B cell (primary cell): ENCODE results near the gene MLF2. TPM values are rescaled to one million over a fixed set of nuclear protein-coding genes. Genes with fewer than 3 reads are reported as not detected.

Experiments
- ATAC-seq: fragments of 200-7000 bp; cut with Tn5 transposase; one replicate; pipeline ENCODE4 v1.10.0; 2021; ENCODE audit warnings: low read depth, mild to moderate bottlenecking, moderate number of reproducible peaks, moderate library complexity
- CTCF ChIA-PET: fragments of 350-600 bp; sonication (Branson Sonifier 250); formaldehyde crosslinking; loops from one replicate; lab custom pipeline; 2021; ENCODE audit warnings: antibody characterized with exemption, inconsistent platforms; lab: Charles Lee
- POLR2A ChIA-PET: fragments of 350-600 bp; sonication (Branson Sonifier 250); formaldehyde crosslinking; loops from one replicate; lab custom pipeline; 2021; ENCODE audit warnings: antibody characterized with exemption; lab: Charles Lee
- DNase-seq: peaks from one replicate; pipeline ENCODE4 v3.0.0; 2013
- H2AFZ ChIP-seq: 2 replicates; pipeline ENCODE4 v1.6.1; 2012; ENCODE audit warnings: mild to moderate bottlenecking, low read depth, low read length; ENCODE audit not compliant: insufficient read depth, poor library complexity, severe bottlenecking
- H3K27ac ChIP-seq, 2 donors: 1 replicate in 1 of 2; 2 replicates in 1 of 2; pipeline ENCODE4 v1.5.1; 2012 to 2013; ENCODE audit warnings: low read length in 2 of 2, mild to moderate bottlenecking in 2 of 2, moderate library complexity in 1 of 2
- H3K27me3 ChIP-seq, 4 experiments: fragments of 200-600 bp in 1 of 4; sonication (generic) in 1 of 4; replicated peaks in 1 of 4; 1 replicate in 2 of 4; 2 replicates in 2 of 4; pipeline versions ENCODE4 v1.6.1 to v1.7.0; 2013 to 2016; ENCODE audit warnings: low read length in 3 of 4, mild to moderate bottlenecking in 2 of 4, mixed read lengths in 1 of 4, moderate library complexity in 1 of 4; ENCODE audit not compliant: insufficient read depth in 4 of 4, control insufficient read depth in 3 of 4; ENCODE audit errors: control extremely low read depth in 1 of 4
- H3K36me3 ChIP-seq, 2 experiments: replicated peaks in 1 of 2; 1 replicate in 1 of 2; 2 replicates in 1 of 2; pipeline versions ENCODE4 v1.6.1 to v1.7.1; 2013; ENCODE audit warnings: low read length in 1 of 2; ENCODE audit not compliant: insufficient read depth in 2 of 2, control insufficient read depth in 1 of 2; ENCODE audit errors: control extremely low read depth in 1 of 2, extremely low read depth in 1 of 2
- H3K4me1 ChIP-seq, 2 donors: fragments of 200-600 bp in 1 of 2; sonication (generic) in 1 of 2; 1 replicate in 1 of 2; 2 replicates in 1 of 2; pipeline versions ENCODE4 v1.5.1 to v1.6.1; 2013 to 2017; ENCODE audit warnings: low read length in 2 of 2; ENCODE audit not compliant: control insufficient read depth in 2 of 2, insufficient read depth in 2 of 2
- H3K4me2 ChIP-seq: replicated peaks from 2 replicates; pipeline ENCODE3; 2012; ENCODE audit warnings: mild to moderate bottlenecking, low read depth, low read length; ENCODE audit not compliant: poor library complexity, severe bottlenecking
- H3K4me3 ChIP-seq, 5 experiments: fragments of 200-600 bp in 1 of 5; sonication (generic) in 1 of 5; 1 replicate in 3 of 5; 2 replicates in 2 of 5; pipeline versions ENCODE4 v1.5.1 to v1.7.0; 2011 to 2016; ENCODE audit warnings: low read length in 4 of 5, mild to moderate bottlenecking in 4 of 5, low read depth in 2 of 5, control low read depth in 1 of 5, moderate library complexity in 1 of 5; ENCODE audit not compliant: insufficient read depth in 1 of 5; ENCODE audit errors: control extremely low read depth in 1 of 5, extremely low read depth in 1 of 5
- H3K79me2 ChIP-seq: fragments of 200-600 bp; sonication (generic); one replicate; pipeline ENCODE4 v1.6.0; 2016; ENCODE audit warnings: low read length; ENCODE audit not compliant: control insufficient read depth, insufficient read depth
- H3K9ac ChIP-seq: fragments of 200-600 bp; sonication (generic); 2 replicates; pipeline ENCODE4 v1.6.1; 2017; ENCODE audit warnings: mild to moderate bottlenecking, low read length, moderate library complexity
- H3K9me3 ChIP-seq, 3 donors: one replicate each; pipeline versions ENCODE4 v1.6.1 to v1.7.1; 2013; ENCODE audit warnings: low read length in 2 of 3; ENCODE audit not compliant: control insufficient read depth in 2 of 3, insufficient read depth in 1 of 3; ENCODE audit errors: control extremely low read depth in 1 of 3
- H4K20me1 ChIP-seq: 2 replicates; pipeline ENCODE4 v1.6.0; 2012; ENCODE audit warnings: mild to moderate bottlenecking, low read length; ENCODE audit not compliant: insufficient read depth, control insufficient read depth, poor library complexity, severe bottlenecking
- H3K27ac Mint-ChIP-seq: one replicate; pipeline ENCODE4 v1.8.0; 2021; ENCODE audit warnings: mixed read lengths
- H3K27me3 Mint-ChIP-seq: one replicate; pipeline ENCODE4 v1.8.0; 2021; ENCODE audit warnings: mixed read lengths
- H3K4me1 Mint-ChIP-seq: one replicate; pipeline ENCODE4 v1.8.0; 2021; ENCODE audit warnings: mixed read lengths
- H3K4me3 Mint-ChIP-seq: one replicate; pipeline ENCODE4 v1.8.0; 2021; ENCODE audit warnings: mixed read lengths
- H3K9me3 Mint-ChIP-seq: one replicate; pipeline ENCODE4 v1.8.0; 2022; ENCODE audit warnings: mixed read lengths; ENCODE audit not compliant: insufficient read depth
- CTCF ChIP-seq: fragments of 200-600 bp; IDR thresholded peaks from one replicate; pipeline ENCODE4 v1.8.0; 2022; ENCODE audit warnings: antibody characterized with exemption, mild to moderate bottlenecking
- EZH2 ChIP-seq: IDR thresholded peaks from 2 replicates; pipeline ENCODE4 v1.6.1; 2012; ENCODE audit warnings: borderline replicate concordance, low read depth, mild to moderate bottlenecking, moderate library complexity, low read length; ENCODE audit not compliant: insufficient read depth, poor library complexity, severe bottlenecking
- WGBS: methylation state at CpG from one replicate; pipeline ENCODE4 v1.1.5; 2013; ENCODE audit warnings: missing lambda C conversion rate; ENCODE audit not compliant: insufficient coverage; 5-methylcytosine and 5-hydroxymethylcytosine counted together
- intact Hi-C: fragments of 100-400 bp; cut with micrococcal nuclease; formaldehyde crosslinking; loops from one replicate; pipeline ENCODE4 v1.10.0; 2022
- polyA plus RNA-seq: library from polyadenylated mRNA; depleted of rRNA; stranded (reverse); fragments of >200 nt; gene quantifications from 2 replicates; pipeline ENCODE4 v1.2.3, GENCODE V29; 2012
- total RNA-seq, 2 donors: library from RNA; stranded (reverse); fragments of 120-200 nt in 1 of 2; gene quantifications; 1 replicate in 1 of 2; 2 replicates in 1 of 2; pipeline versions ENCODE4 v1.2.3 to v1.2.4, GENCODE V29; 2013 to 2022

The MLF2 gene
- total and polyA plus RNA-seq, 2 donors (not counting 1 experiment from before 2014, with no cell fraction given), result 97.2 to 190 TPM

DNA sequence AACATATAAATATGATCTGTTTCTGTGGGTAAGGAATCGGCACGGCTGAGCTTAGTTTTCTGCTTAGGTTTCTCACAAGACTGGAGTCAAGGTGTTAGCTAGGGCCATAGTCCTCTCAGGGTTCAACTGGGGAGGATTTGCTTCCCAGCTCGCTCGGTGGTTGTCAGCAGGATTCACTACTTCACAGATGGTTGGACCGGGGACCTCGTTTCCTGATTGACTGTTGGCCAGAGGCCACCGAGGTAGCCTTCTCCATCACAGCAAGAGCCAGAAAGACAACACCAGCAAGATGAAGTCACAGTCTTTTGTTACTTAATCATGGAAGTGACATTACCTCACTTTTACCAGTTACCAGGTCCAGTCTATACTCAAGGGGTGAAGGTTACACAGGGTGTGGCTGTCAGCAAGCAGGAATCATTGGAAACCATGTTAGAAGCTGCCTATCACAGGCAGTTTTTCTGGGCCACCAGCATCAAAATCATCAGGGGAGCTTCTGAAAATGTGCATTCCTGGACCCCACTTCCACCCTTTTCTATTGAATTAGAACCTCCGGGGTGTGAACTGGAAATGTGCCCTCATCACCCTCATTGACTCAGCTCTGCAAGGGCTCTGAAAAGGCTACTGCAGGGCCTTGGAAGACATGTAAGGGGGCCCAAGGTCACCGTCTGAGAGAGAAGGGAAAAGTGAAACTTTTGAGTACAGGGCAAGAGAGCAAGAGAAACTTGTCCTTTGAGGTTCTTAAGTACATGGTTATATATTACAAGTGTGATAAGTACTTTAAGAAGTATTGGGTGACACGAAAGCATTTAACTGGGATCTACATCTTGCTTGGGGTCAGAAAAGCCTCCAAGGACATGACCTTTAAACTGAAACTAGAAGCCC is 18.2 kb downstream of the MLF2 start:
- Histone ChIP-seq H3K27me3 (no peaks in the 10 kb centered on the region), H3K36me3 (peaks cover 6 to 28% of the 10 kb centered on the region in 2 experiments), H3K9me3 (no peaks in the 10 kb centered on the region), H3K9ac (no peak overlapping the region), H3K4me3 (no peak overlapping the region), H3K27ac (no peak overlapping the region), H3K4me1 (no peaks in the 10 kb centered on the region), H3K4me2 (no peak overlapping the region), H2AFZ (no peak overlapping the region), H3K79me2 (no peaks in the 10 kb centered on the region), H4K20me1 (peaks cover 6% of the 10 kb centered on the region)
- 97% methylated on average over 10 of the region's 10 CpGs for WGBS
- intact Hi-C loops, result loop anchor here (1.0 kb wide), 2 partner anchors 45 to 91 kb away; no protein-coding TSS in a partner anchor
- no peak overlapping the region for H3K4me3 Mint-ChIP-seq
- ATAC-seq, result no peak
- H3K27ac Mint-ChIP-seq, result no peak overlapping the region
- H3K4me1 Mint-ChIP-seq, result no peaks in the 10 kb centered on the region
- ChIA-PET CTCF (interaction anchor here (0.7 to 1.5 kb wide), 7 partner anchors 11 to 58 kb away, joined by 3 to 5 read pairs (median 3); partner anchors contain the start of gene COPS7A), POLR2A (no interaction called here)
- H3K9me3 Mint-ChIP-seq, result no peaks in the 10 kb centered on the region
- TF ChIP-seq CTCF (no peak), EZH2 (no peak)
- no peaks in the 10 kb centered on the region for H3K27me3 Mint-ChIP-seq
- DNase-seq, result no peak

DNA sequence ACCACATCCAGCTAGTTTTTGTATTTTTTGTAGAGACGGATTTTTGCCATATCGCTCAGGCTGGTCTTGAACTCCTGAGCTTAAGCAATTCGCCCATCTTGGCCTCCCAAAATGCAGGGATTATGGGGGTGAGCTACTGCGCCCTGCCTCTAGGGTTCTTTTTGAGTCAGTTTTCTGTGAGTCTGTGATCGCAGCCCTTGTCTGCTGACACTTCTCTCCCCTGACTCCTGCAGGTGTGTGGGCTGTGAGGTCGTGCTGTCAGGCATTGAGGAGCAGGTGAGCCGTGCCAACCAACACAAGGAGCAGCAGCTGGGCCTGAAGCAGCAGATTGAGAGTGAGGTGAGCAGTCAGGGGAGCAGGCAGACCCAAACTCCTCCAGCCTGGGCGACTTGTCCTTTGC is 22.8 kb downstream of the MLF2 start:
- H4K20me1 ChIP-seq, result peaks cover 6% of the 10 kb centered on the region
- no peak overlapping the region for H3K4me3 ChIP-seq
- H3K4me3 Mint-ChIP-seq, result no peak overlapping the region
- no peak for DNase-seq
- no peak overlapping the region for H3K27ac ChIP-seq
- no peaks in the 10 kb centered on the region for H3K9me3 ChIP-seq
- H3K27me3 ChIP-seq, result no peaks in the 10 kb centered on the region
- no peak overlapping the region for H3K9ac ChIP-seq
- no peaks in the 10 kb centered on the region for H3K9me3 Mint-ChIP-seq
- intact Hi-C loops, result no loop called here
- no peaks in the 10 kb centered on the region for H3K27me3 Mint-ChIP-seq
- H3K4me2 ChIP-seq, result no peak overlapping the region
- H3K4me1 ChIP-seq, result no peaks in the 10 kb centered on the region
- no peak for TF ChIP-seq EZH2
- TF ChIP-seq CTCF, result no peak
- H2AFZ ChIP-seq, result no peak overlapping the region
- H3K79me2 ChIP-seq, result peaks cover 5% of the 10 kb centered on the region
- H3K36me3 ChIP-seq, result peaks cover 12 to 56% of the 10 kb centered on the region in 2 experiments
- 95% methylated on average over 7 of the region's 8 CpGs for WGBS
- CTCF ChIA-PET, result no interaction called here
- no peak for ATAC-seq
- POLR2A ChIA-PET, result no interaction called here
- no peak overlapping the region for H3K27ac Mint-ChIP-seq
- peaks cover 5% of the 10 kb centered on the region for H3K4me1 Mint-ChIP-seq
